ENCODE data around the gene BCKDHA. TPM values are rescaled to one million over a fixed set of nuclear protein-coding genes. Genes with fewer than 3 reads are reported as not detected.

The BCKDHA gene
- total RNA-seq, 2 donors from 2014 or later, result 15.2 to 17.9 TPM

DNA sequence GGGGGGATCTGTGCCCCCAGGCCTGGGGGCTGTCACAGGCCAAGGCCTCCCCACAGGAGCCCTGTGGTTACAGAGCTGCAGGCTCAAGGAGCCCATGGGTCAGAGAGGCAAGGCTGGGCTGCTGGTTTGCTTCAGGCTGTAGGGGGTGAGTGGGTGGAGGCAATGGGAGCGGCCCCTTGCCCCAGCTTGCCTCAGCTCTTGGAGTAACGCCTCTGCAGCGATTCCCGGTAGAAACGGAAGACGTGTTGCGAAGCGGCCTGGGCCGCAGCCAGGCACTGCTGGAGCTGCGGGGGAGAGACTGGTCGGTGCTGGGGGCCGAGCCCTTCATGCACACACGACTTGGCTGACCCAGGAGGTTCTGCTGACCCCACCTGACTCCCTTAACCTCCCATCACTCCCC, 11.2 kb upstream of the BCKDHA start:
- peaks cover 0 to 19% of the 10 kb centered on the region in 2 donors for H3K36me3 ChIP-seq (replicated peaks in 1 of 2; ENCODE audit: insufficient read depth in 1 of 2, low read depth in 2 of 2)
- peak; percentile 21 for ATAC-seq
- WGBS, 2 donors, result 87 to 92% methylated on average over 11 to 13 of the region's 13 CpGs

DNA sequence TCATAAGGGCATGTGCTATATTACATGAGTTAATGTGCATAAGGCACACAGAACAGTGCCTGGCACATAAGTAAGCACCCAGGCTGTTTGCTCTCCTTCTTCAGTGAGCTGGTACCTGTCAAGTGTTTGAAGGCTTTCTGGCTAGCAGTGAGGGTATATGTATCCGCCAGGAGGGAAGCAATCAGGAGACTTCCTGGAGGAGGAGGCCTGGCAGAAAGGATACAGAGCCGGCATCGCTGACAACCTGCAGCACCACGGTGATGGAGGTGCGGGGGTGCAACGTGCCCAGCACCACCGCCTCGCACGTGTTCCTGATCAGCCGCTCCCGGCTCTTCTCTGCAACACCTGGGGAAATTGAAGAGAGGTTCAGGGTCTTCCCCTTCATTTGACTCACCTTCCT, 6.0 kb upstream of the BCKDHA start:
- H3K36me3 ChIP-seq (replicated peaks in 1 of 2; ENCODE audit: insufficient read depth in 1 of 2, low read depth in 2 of 2), result peaks cover 0 to 26% of the 10 kb centered on the region in 2 donors
- no peak overlapping the region for H3K27ac ChIP-seq
- no peaks in the 10 kb centered on the region for H3K27me3 ChIP-seq
- TF ChIP-seq, protein P1, sequence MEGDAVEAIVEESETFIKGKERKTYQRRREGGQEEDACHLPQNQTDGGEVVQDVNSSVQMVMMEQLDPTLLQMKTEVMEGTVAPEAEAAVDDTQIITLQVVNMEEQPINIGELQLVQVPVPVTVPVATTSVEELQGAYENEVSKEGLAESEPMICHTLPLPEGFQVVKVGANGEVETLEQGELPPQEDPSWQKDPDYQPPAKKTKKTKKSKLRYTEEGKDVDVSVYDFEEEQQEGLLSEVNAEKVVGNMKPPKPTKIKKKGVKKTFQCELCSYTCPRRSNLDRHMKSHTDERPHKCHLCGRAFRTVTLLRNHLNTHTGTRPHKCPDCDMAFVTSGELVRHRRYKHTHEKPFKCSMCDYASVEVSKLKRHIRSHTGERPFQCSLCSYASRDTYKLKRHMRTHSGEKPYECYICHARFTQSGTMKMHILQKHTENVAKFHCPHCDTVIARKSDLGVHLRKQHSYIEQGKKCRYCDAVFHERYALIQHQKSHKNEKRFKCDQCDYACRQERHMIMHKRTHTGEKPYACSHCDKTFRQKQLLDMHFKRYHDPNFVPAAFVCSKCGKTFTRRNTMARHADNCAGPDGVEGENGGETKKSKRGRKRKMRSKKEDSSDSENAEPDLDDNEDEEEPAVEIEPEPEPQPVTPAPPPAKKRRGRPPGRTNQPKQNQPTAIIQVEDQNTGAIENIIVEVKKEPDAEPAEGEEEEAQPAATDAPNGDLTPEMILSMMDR (IDR thresholded peaks at IDR 0.05), result no peak
- TF ChIP-seq POLR2A (IDR thresholded peaks at IDR 0.05), result no peak
- H3K9me3 ChIP-seq, result no peaks in the 10 kb centered on the region
- DNase-seq (no peak), ATAC-seq (no peak)
- 86% methylated on average over 11 of the region's 11 CpGs; no CpG with 5 or more reads in 1 of the 2 donors for WGBS, 2 donors
- intact Hi-C loops (cut with DNase I), result no loop called here
- no peak overlapping the region for H3K4me3 ChIP-seq
- H3K4me1 ChIP-seq, result peaks cover 16% of the 10 kb centered on the region

More for the DNA sequence above, 11.2 kb upstream of the BCKDHA start:
- DNase-seq, result no peak
- Histone ChIP-seq H3K4me3 (no peak overlapping the region), H3K9me3 (no peaks in the 10 kb centered on the region), H3K27ac (no peak overlapping the region), H3K27me3 (no peaks in the 10 kb centered on the region), H3K4me1 (no peaks in the 10 kb centered on the region)
- intact Hi-C loops (cut with DNase I), result no loop called here
- no peak for TF ChIP-seq POLR2A (IDR thresholded peaks at IDR 0.05)
- TF ChIP-seq, protein P1 (IDR thresholded peaks at IDR 0.05), result no peak

DNA sequence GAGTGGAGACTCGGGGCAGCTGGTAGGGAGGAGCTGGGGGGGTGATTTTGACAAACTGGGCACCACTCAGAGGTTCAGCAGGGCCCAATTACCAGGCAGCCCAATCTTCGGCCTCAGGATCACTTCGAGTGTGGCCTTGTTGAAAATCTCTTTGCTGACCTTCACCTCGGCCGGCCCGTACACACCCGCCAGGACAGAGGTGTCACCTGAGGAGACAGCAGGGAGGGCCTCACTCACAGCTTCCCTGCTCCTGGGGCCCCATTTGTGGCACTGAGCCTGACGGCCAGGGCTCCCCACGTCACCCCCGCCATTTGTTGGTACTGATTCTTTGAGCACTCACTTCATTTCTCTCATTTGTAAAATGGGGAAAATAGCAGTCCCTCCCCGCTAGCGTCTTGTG, 4.8 kb upstream of the BCKDHA start:
- H3K27ac ChIP-seq, result no peak overlapping the region
- no peak for TF ChIP-seq POLR2A (IDR thresholded peaks at IDR 0.05)
- TF ChIP-seq, protein P1 (IDR thresholded peaks at IDR 0.05), result no peak
- peaks cover 16% of the 10 kb centered on the region for H3K4me1 ChIP-seq
- 64 to 66% methylated on average over 11 to 12 of the region's 12 CpGs for WGBS, 2 donors
- no peaks in the 10 kb centered on the region for H3K9me3 ChIP-seq
- intact Hi-C loops (cut with DNase I), result no loop called here
- H3K27me3 ChIP-seq, result no peaks in the 10 kb centered on the region
- no peak for DNase-seq
- no peak overlapping the region for H3K4me3 ChIP-seq
- ATAC-seq, result no peak
- peaks cover 0 to 26% of the 10 kb centered on the region in 2 donors for H3K36me3 ChIP-seq (replicated peaks in 1 of 2; ENCODE audit: insufficient read depth in 1 of 2, low read depth in 2 of 2)

DNA sequence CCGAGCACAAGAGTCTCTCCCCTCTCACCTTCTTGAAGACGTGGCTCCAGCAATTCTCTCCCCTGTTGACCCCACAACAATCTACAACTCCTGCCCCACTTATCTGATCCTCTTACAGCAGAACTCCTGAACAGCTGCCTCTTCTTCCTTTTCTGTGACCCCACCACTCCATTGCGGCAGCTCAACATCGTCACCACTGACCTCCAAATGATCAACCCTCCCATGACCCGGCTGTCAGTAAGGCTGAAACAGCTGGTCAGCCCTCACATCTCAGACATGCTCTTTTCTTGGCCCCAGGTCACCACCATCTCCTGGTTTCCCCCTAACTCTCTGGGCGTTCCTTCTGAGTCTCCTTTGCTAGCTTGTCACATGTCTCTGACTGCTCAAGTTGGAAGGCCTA, 2.3 kb upstream of the BCKDHA start:
- intact Hi-C loops (cut with DNase I), result no loop called here
- TF ChIP-seq POLR2A (IDR thresholded peaks at IDR 0.05), result no peak
- TF ChIP-seq, protein P1 (IDR thresholded peaks at IDR 0.05), result no peak
- Histone ChIP-seq H3K4me1 (peaks cover 26% of the 10 kb centered on the region), H3K27ac (no peak overlapping the region), H3K36me3 (replicated peaks in 1 of 2; ENCODE audit: insufficient read depth in 1 of 2, low read depth in 2 of 2) (peaks cover 0 to 14% of the 10 kb centered on the region in 2 donors), H3K27me3 (no peaks in the 10 kb centered on the region), H3K9me3 (no peaks in the 10 kb centered on the region), H3K4me3 (no peak overlapping the region)
- no peak for ATAC-seq
- no peak for DNase-seq
- WGBS, 2 donors, result 78% methylated on average over 6 of the region's 6 CpGs

DNA sequence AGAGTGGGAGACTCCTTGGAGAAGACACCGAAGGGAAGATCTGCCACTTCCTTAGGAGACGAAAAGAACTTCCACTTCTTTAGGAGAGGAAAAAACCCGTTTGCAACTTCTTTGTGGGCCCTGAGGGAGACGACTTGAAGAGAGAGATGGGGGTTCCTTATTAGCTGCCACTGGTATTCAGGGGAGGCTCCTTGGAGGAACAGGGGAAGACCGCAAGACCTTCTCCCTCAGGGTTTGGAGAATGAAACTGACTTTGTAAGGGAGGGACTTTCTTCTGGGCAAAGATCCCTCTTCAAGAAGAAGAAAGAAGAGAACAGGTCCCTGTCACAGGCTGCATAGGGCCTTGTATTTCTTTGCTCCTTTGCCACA, 416 bp downstream of the BCKDHA start:
- Histone ChIP-seq H3K4me3 (peak overlapping the region; percentile 96 to 97), H3K27ac (peak overlapping the region; percentile 85 to 95 (median 93)), H3K9me3 (no peaks in the 10 kb centered on the region), H3K4me1 (peaks cover 27% of the 10 kb centered on the region), H3K27me3 (no peaks in the 10 kb centered on the region), H3K36me3 (replicated peaks in 1 of 2; ENCODE audit: insufficient read depth in 1 of 2, low read depth in 2 of 2) (no peaks in the 10 kb centered on the region)
- DNase-seq (no peak), ATAC-seq (no peak)
- intact Hi-C loops (cut with DNase I), result no loop called here
- 0% methylated on average over 5 of the region's 5 CpGs for WGBS, 2 donors
- no peak for TF ChIP-seq POLR2A (IDR thresholded peaks at IDR 0.05)
- TF ChIP-seq, protein P1 (IDR thresholded peaks at IDR 0.05), result no peak
